ENCODE results near the gene NT5DC1. TPM values are rescaled to one million over a fixed set of nuclear protein-coding genes. Genes with fewer than 3 reads are reported as not detected.

The NT5DC1 gene
- total and polyA plus RNA-seq, 4 donors = 8.6 to 49.0 (median 22.1) TPM

- no peaks in the 10 kb centered on the region for H3K9me3 ChIP-seq (ENCODE audit: control insufficient read depth in 4 of 4, insufficient read depth in 3 of 4, low read length in 3 of 4)
- no peak for TF ChIP-seq CTCF (IDR thresholded peaks at IDR 0.05; ENCODE audit: control extremely low read depth, extremely low read depth)
- peak overlapping the region; percentile 86 to 89 for H3K9ac ChIP-seq (ENCODE audit: insufficient read depth in 1 of 2, low read length in 2 of 2)
- peaks cover 0 to 10% (median 3%) of the 10 kb centered on the region in 4 donors for H3K36me3 ChIP-seq (ENCODE audit: control insufficient read depth in 4 of 4, insufficient read depth in 4 of 4, low read length in 4 of 4)
- no peak for ATAC-seq (ENCODE audit: insufficient read depth, low FRiP score)
- peak overlapping the region; percentile 100 for H3K27ac ChIP-seq (ENCODE audit: low read depth in 1 of 2, low read length in 1 of 2)
- 1 to 3% methylated on average over 12 of the region's 12 CpGs for WGBS, 2 donors
- no peaks in the 10 kb centered on the region for H3K27me3 ChIP-seq (ENCODE audit: control insufficient read depth in 3 of 3, insufficient read depth in 3 of 3, low read length in 2 of 3)
- H3K4me3 ChIP-seq = peak overlapping the region; percentile 97
- no peak for DNase-seq
- peaks cover 0 to 44% (median 19%) of the 10 kb centered on the region in 5 donors for H3K4me1 ChIP-seq (ENCODE audit: control insufficient read depth in 5 of 5, insufficient read depth in 5 of 5, low read length in 5 of 5)
Observed at GRCh38 chr6:116101302-116101718, 657 bp downstream of the NT5DC1 start.

DNA sequence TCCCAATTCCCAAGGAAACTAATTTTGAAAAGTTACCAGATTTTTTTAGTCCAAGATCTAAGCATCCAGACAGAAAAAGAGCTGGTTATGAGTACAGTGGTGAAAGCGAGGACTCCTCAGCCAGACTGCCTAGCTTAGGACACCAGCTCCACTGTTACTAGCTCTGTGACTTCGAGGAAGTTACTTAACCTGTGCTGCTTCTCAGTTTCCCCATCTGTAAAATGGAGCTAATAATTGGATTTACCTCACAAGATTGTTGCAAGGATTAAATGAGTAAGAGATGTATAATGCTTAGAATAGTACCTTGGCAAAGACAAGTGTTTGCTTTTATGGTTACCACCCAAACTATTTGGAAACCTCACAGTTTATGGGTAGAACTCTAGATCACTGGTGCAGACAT is 1.1 kb downstream of the NT5DC1 start:
- no peak for TF ChIP-seq CTCF (IDR thresholded peaks at IDR 0.05; ENCODE audit: control extremely low read depth, extremely low read depth)
- Histone ChIP-seq H3K4me1 (ENCODE audit: control insufficient read depth in 5 of 5, insufficient read depth in 5 of 5, low read length in 5 of 5) (peaks cover 0 to 44% (median 19%) of the 10 kb centered on the region in 5 donors), H3K9me3 (ENCODE audit: control insufficient read depth in 4 of 4, insufficient read depth in 3 of 4, low read length in 3 of 4) (no peaks in the 10 kb centered on the region), H3K4me3 (no peak overlapping the region), H3K27ac (ENCODE audit: low read depth in 1 of 2, low read length in 1 of 2) (peak overlapping the region in 1 of 2 donors; percentile 100), H3K27me3 (ENCODE audit: control insufficient read depth in 3 of 3, insufficient read depth in 3 of 3, low read length in 2 of 3) (no peaks in the 10 kb centered on the region), H3K36me3 (ENCODE audit: control insufficient read depth in 4 of 4, insufficient read depth in 4 of 4, low read length in 4 of 4) (peaks cover 0 to 10% (median 3%) of the 10 kb centered on the region in 4 donors), H3K9ac (ENCODE audit: insufficient read depth in 1 of 2, low read length in 2 of 2) (peak overlapping the region; percentile 31 to 89)
- ATAC-seq (ENCODE audit: insufficient read depth, low FRiP score) (no peak), DNase-seq (no peak)
- WGBS, 2 donors = 52 to 59% methylated on average over 2 of the region's 2 CpGs

- Histone ChIP-seq H3K4me1 (ENCODE audit: control insufficient read depth in 5 of 5, insufficient read depth in 5 of 5, low read length in 5 of 5) (peaks cover 0 to 44% (median 19%) of the 10 kb centered on the region in 5 donors), H3K27ac (ENCODE audit: low read depth in 1 of 2, low read length in 1 of 2) (no peak overlapping the region), H3K36me3 (ENCODE audit: control insufficient read depth in 4 of 4, insufficient read depth in 4 of 4, low read length in 4 of 4) (peaks cover 0 to 10% (median 3%) of the 10 kb centered on the region in 4 donors), H3K9me3 (ENCODE audit: control insufficient read depth in 4 of 4, insufficient read depth in 3 of 4, low read length in 3 of 4) (no peaks in the 10 kb centered on the region), H3K27me3 (ENCODE audit: control insufficient read depth in 3 of 3, insufficient read depth in 3 of 3, low read length in 2 of 3) (no peaks in the 10 kb centered on the region), H3K4me3 (no peak overlapping the region), H3K9ac (ENCODE audit: insufficient read depth in 1 of 2, low read length in 2 of 2) (no peak overlapping the region)
- DNase-seq = no peak
- no peak for ATAC-seq (ENCODE audit: insufficient read depth, low FRiP score)
- no peak for TF ChIP-seq CTCF (IDR thresholded peaks at IDR 0.05; ENCODE audit: control extremely low read depth, extremely low read depth)
- WGBS, 2 donors = 58 to 70% methylated on average over 4 of the region's 4 CpGs
Observed at GRCh38 chr6:116102873-116103272, 2.2 kb downstream of the NT5DC1 start.

- Histone ChIP-seq H3K27ac (ENCODE audit: low read depth in 1 of 2, low read length in 1 of 2) (no peak overlapping the region), H3K4me3 (no peak overlapping the region), H3K9ac (ENCODE audit: insufficient read depth in 1 of 2, low read length in 2 of 2) (no peak overlapping the region), H3K9me3 (ENCODE audit: control insufficient read depth in 4 of 4, insufficient read depth in 3 of 4, low read length in 3 of 4) (no peaks in the 10 kb centered on the region), H3K36me3 (ENCODE audit: control insufficient read depth in 4 of 4, insufficient read depth in 4 of 4, low read length in 4 of 4) (peaks cover 0 to 16% (median 12%) of the 10 kb centered on the region in 4 donors), H3K27me3 (ENCODE audit: control insufficient read depth in 3 of 3, insufficient read depth in 3 of 3, low read length in 2 of 3) (no peaks in the 10 kb centered on the region), H3K4me1 (ENCODE audit: control insufficient read depth in 5 of 5, insufficient read depth in 5 of 5, low read length in 5 of 5) (peaks cover 0 to 32% (median 19%) of the 10 kb centered on the region in 5 donors)
- ATAC-seq (ENCODE audit: insufficient read depth, low FRiP score) = no peak
- no peak for DNase-seq
- TF ChIP-seq CTCF (IDR thresholded peaks at IDR 0.05; ENCODE audit: control extremely low read depth, extremely low read depth) = no peak
- 96 to 97% methylated on average over 1 of the region's 1 CpG for WGBS, 2 donors
Observed at GRCh38 chr6:116104636-116105035, 4.0 kb downstream of the NT5DC1 start.

All from lung (tissue), 12 donors.